H1 (cell line): Measurements from ENCODE around the gene NCSTN. TPM values are rescaled to one million over a fixed set of nuclear protein-coding genes. Genes with fewer than 3 reads are reported as not detected.

ENCODE experiments used
- CTCF ChIA-PET: fragments of 300-600 bp; sonication (Branson Sonifier 250); formaldehyde crosslinking; loops from one replicate; lab custom pipeline; 2021; ENCODE audit not compliant: partially characterized antibody; lab: Charles Lee
- POLR2A ChIA-PET: fragments of 300-600 bp; sonication (Branson Sonifier 250); formaldehyde crosslinking; loops from one replicate; lab custom pipeline; 2021; ENCODE audit warnings: inconsistent platforms; ENCODE audit not compliant: partially characterized antibody; lab: Charles Lee
- DNase-seq, 2 experiments: peaks; one replicate each; pipeline versions ENCODE4 v3.0.0 to v3.0.0-alpha.2; 2010 to 2022; ENCODE audit warnings: low spot score in 2 of 2, low read depth in 1 of 2, mixed read lengths in 1 of 2
- FAIRE-seq: peaks from 2 replicates; lab custom pipeline; 2011; peaks lifted over from hg19 to GRCh38; lab: Jason Lieb, UNC
- H2AFZ ChIP-seq: 2 replicates; pipeline ENCODE4 v1.8.1; 2012; ENCODE audit warnings: low read length, inconsistent platforms
- H2AK5ac ChIP-seq: 2 replicates; pipeline ENCODE4 v1.6.1; 2013; ENCODE audit warnings: low read depth, low read length
- H2BK120ac ChIP-seq: replicated peaks from 2 replicates; pipeline ENCODE3; 2013; ENCODE audit warnings: low read depth, low read length, inconsistent platforms
- H2BK12ac ChIP-seq: 2 replicates; pipeline ENCODE4 v1.6.1; 2013; ENCODE audit warnings: low read depth, low read length
- H2BK15ac ChIP-seq: 2 replicates; pipeline ENCODE4 v1.6.1; 2013; ENCODE audit warnings: low read length
- H2BK20ac ChIP-seq: 2 replicates; pipeline ENCODE4 v1.6.1; 2013; ENCODE audit warnings: low read length
- H2BK5ac ChIP-seq: 2 replicates; pipeline ENCODE4 v1.6.1; 2013; ENCODE audit warnings: low read depth, low read length
- H3K14ac ChIP-seq: 2 replicates; pipeline ENCODE4 v1.6.1; 2013; ENCODE audit warnings: inconsistent platforms; ENCODE audit not compliant: insufficient read length
- H3K18ac ChIP-seq: 2 replicates; pipeline ENCODE4 v1.6.1; 2013; ENCODE audit warnings: low read length; ENCODE audit errors: extremely low read depth
- H3K23ac ChIP-seq: 2 replicates; pipeline ENCODE4 v1.6.1; 2013; ENCODE audit warnings: inconsistent platforms; ENCODE audit not compliant: insufficient read length
- H3K23me2 ChIP-seq: 2 replicates; pipeline ENCODE4 v1.6.1; 2013; ENCODE audit warnings: low read depth, low read length
- H3K27ac ChIP-seq: 2 replicates; pipeline ENCODE4 v1.6.1; 2011; ENCODE audit warnings: low read depth, low read length, inconsistent platforms
- H3K27me3 ChIP-seq, 4 experiments: replicated peaks in 1 of 4; 1 replicate in 1 of 4; 2 replicates in 3 of 4; pipeline versions ENCODE4 v1.6.1 to v1.8.1; 2011 to 2013; ENCODE audit warnings: low read length in 3 of 4, mild to moderate bottlenecking in 3 of 4, inconsistent platforms in 2 of 4, mixed read lengths in 2 of 4, moderate library complexity in 1 of 4; ENCODE audit not compliant: control insufficient read depth in 3 of 4, insufficient read depth in 3 of 4; ENCODE audit errors: extremely low read depth in 1 of 4
- H3K36me3 ChIP-seq, 4 experiments: 2 replicates each; pipeline versions ENCODE4 v1.6.1 to v1.8.1; 2011 to 2013; ENCODE audit warnings: mild to moderate bottlenecking in 4 of 4, low read length in 3 of 4, moderate library complexity in 2 of 4, control low read depth in 1 of 4, inconsistent platforms in 1 of 4; ENCODE audit not compliant: insufficient read depth in 4 of 4, control insufficient read depth in 2 of 4
- H3K4ac ChIP-seq: replicated peaks from 2 replicates; pipeline ENCODE3; 2013; ENCODE audit warnings: low read length, low read depth, mixed read lengths, inconsistent platforms; ENCODE audit not compliant: insufficient read length
- H3K4me1 ChIP-seq, 4 experiments: replicated peaks in 1 of 4; 1 replicate in 1 of 4; 2 replicates in 3 of 4; pipeline versions ENCODE4 v1.6.1 to v1.8.1; 2011 to 2013; ENCODE audit warnings: low read length in 3 of 4, inconsistent platforms in 2 of 4, mixed read lengths in 1 of 4; ENCODE audit not compliant: insufficient read depth in 4 of 4, control insufficient read depth in 3 of 4
- H3K4me2 ChIP-seq, 2 experiments: 2 replicates each; pipeline versions ENCODE4 v1.6.1 to v1.8.1; 2011 to 2013; ENCODE audit warnings: low read depth in 2 of 2, low read length in 2 of 2, control low read depth in 1 of 2, inconsistent platforms in 1 of 2, mild to moderate bottlenecking in 1 of 2; ENCODE audit not compliant: insufficient read depth in 1 of 2
- H3K4me3 ChIP-seq, 4 experiments: fragments of 200-600, 300-600 bp in 1 of 4; sonication (generic), shearing (Covaris generic), sonication (Bioruptor Twin) in 1 of 4; 2 replicates each; pipeline versions ENCODE4 v1.5.1 to v1.8.1; 2011 to 2016; ENCODE audit warnings: low read length in 4 of 4, low read depth in 3 of 4, control low read depth in 2 of 4, inconsistent platforms in 2 of 4, mild to moderate bottlenecking in 2 of 4, mixed read lengths in 1 of 4, moderate library complexity in 1 of 4; ENCODE audit not compliant: insufficient read depth in 2 of 4; ENCODE audit errors: extremely low read depth in 1 of 4
- H3K56ac ChIP-seq: replicated peaks from 2 replicates; pipeline ENCODE3; 2013; ENCODE audit warnings: low read depth, mild to moderate bottlenecking, mixed read lengths, low read length, inconsistent platforms; ENCODE audit not compliant: insufficient read length
- H3K79me1 ChIP-seq: 2 replicates; pipeline ENCODE4 v1.6.1; 2013; ENCODE audit warnings: low read depth, low read length, control low read depth
- H3K79me2 ChIP-seq, 2 experiments: 2 replicates each; pipeline versions ENCODE4 v1.6.1 to v1.8.1; 2012 to 2013; ENCODE audit warnings: low read length in 2 of 2, mild to moderate bottlenecking in 2 of 2, inconsistent platforms in 1 of 2; ENCODE audit not compliant: insufficient read depth in 2 of 2, control insufficient read depth in 1 of 2
- H3K9ac ChIP-seq, 4 experiments: replicated peaks in 1 of 4; 1 replicate in 1 of 4; 2 replicates in 3 of 4; pipeline versions ENCODE4 v1.6.1 to v1.8.1; 2011 to 2013; ENCODE audit warnings: low read depth in 3 of 4, low read length in 3 of 4, control low read depth in 2 of 4, mild to moderate bottlenecking in 2 of 4, moderate library complexity in 2 of 4, inconsistent platforms in 1 of 4; ENCODE audit errors: extremely low read depth in 1 of 4
- H3K9me3 ChIP-seq, 2 experiments: 2 replicates each; pipeline versions ENCODE4 v1.6.1 to v1.8.1; 2012 to 2013; ENCODE audit warnings: mild to moderate bottlenecking in 2 of 2, moderate library complexity in 2 of 2, control low read depth in 1 of 2, inconsistent platforms in 1 of 2, low read depth in 1 of 2, low read length in 1 of 2, mixed read lengths in 1 of 2; ENCODE audit not compliant: insufficient read depth in 2 of 2
- H4K20me1 ChIP-seq, 2 experiments: replicated peaks in 1 of 2; 2 replicates each; pipeline versions ENCODE3 to v1.8.1; 2011 to 2013; ENCODE audit warnings: inconsistent platforms in 2 of 2, low read length in 2 of 2, mild to moderate bottlenecking in 1 of 2; ENCODE audit not compliant: insufficient read depth in 2 of 2, control insufficient read depth in 1 of 2
- H4K5ac ChIP-seq: 2 replicates; pipeline ENCODE4 v1.6.1; 2013; ENCODE audit warnings: low read length, low read depth, mixed read lengths, inconsistent platforms; ENCODE audit not compliant: insufficient read length
- H4K8ac ChIP-seq: 2 replicates; pipeline ENCODE4 v1.8.0; 2013; ENCODE audit warnings: mild to moderate bottlenecking, moderate library complexity, low read length, inconsistent platforms; ENCODE audit not compliant: insufficient read depth; ENCODE audit errors: extremely low read depth
- H4K91ac ChIP-seq: replicated peaks from 2 replicates; pipeline ENCODE3; 2013; ENCODE audit warnings: low read length, mixed read lengths, inconsistent platforms; ENCODE audit not compliant: insufficient read length
- CBX8 ChIP-seq: fragments of 300-800, 300-1000 bp; sonication (generic); IDR thresholded peaks from 2 replicates; pipeline ENCODE4 v1.7.1; 2016; ENCODE audit warnings: low read depth, low read length, borderline replicate concordance
- EP300 ChIP-seq, 2 experiments: IDR thresholded peaks; 1 replicate in 1 of 2; 2 replicates in 1 of 2; pipeline ENCODE4 v1.6.1; 2011 to 2012; ENCODE audit warnings: low read depth in 2 of 2, low read length in 2 of 2, mild to moderate bottlenecking in 2 of 2, borderline replicate concordance in 1 of 2, inconsistent platforms in 1 of 2, moderate library complexity in 1 of 2
- EZH2 ChIP-seq: fragments of 200-600 bp; sonication (generic); IDR thresholded peaks from 2 replicates; pipeline ENCODE4 v1.7.1; 2012; ENCODE audit warnings: low read depth, mild to moderate bottlenecking, moderate library complexity, low read length, inconsistent platforms; ENCODE audit not compliant: severe bottlenecking
- GABPA ChIP-seq: IDR thresholded peaks from 2 replicates; pipeline ENCODE4 v1.6.1; 2011; ENCODE audit warnings: mild to moderate bottlenecking, low read length, moderate library complexity, borderline replicate concordance; ENCODE audit not compliant: insufficient read depth
- HDAC2 ChIP-seq, 2 experiments: fragments of 300-600 bp in 1 of 2; sonication (generic) in 1 of 2; IDR thresholded peaks; 2 replicates each; pipeline ENCODE4 v1.6.1; 2011 to 2012; ENCODE audit warnings: low read depth in 2 of 2, low read length in 2 of 2, mild to moderate bottlenecking in 2 of 2, moderate library complexity in 2 of 2, borderline replicate concordance in 1 of 2, inconsistent platforms in 1 of 2
- JUN ChIP-seq: IDR thresholded peaks from 2 replicates; pipeline ENCODE4 v1.6.1; 2011; ENCODE audit warnings: low read depth, mild to moderate bottlenecking, improper control_type of control experiment, low read length
- MAFK ChIP-seq: IDR thresholded peaks from 2 replicates; pipeline ENCODE4 v1.6.1; 2012; ENCODE audit warnings: low read depth, mild to moderate bottlenecking, improper control_type of control experiment, low read length
- NRF1 ChIP-seq: IDR thresholded peaks from 2 replicates; pipeline ENCODE4 v1.6.1; 2011; ENCODE audit warnings: mild to moderate bottlenecking, low read depth, low read length, improper control_type of control experiment
- RXRA ChIP-seq: IDR thresholded peaks from 2 replicates; pipeline ENCODE4 v1.6.1; 2011; ENCODE audit warnings: low read depth, mild to moderate bottlenecking, low read length, moderate library complexity; ENCODE audit not compliant: insufficient read depth
- SP2 ChIP-seq: IDR thresholded peaks from 2 replicates; pipeline ENCODE4 v1.6.1; 2012; ENCODE audit warnings: mild to moderate bottlenecking, low read length, inconsistent platforms
- SRF ChIP-seq: IDR thresholded peaks from 2 replicates; pipeline ENCODE4 v1.6.1; 2011; ENCODE audit warnings: mild to moderate bottlenecking, low read depth, low read length, moderate library complexity
- TAF1 ChIP-seq: IDR thresholded peaks from 2 replicates; pipeline ENCODE4 v1.6.1; 2011; ENCODE audit warnings: mild to moderate bottlenecking, low read depth, low read length
- USF2 ChIP-seq: IDR thresholded peaks from 2 replicates; pipeline ENCODE4 v1.6.1; 2011; ENCODE audit warnings: low read length, improper control_type of control experiment
- polyA plus RNA-seq, 7 experiments: library from polyadenylated mRNA; depleted of rRNA in 3 of 7; stranded (reverse) in 5 of 7; unstranded in 2 of 7; fragments of >200 nt in 5 of 7; fragments of 200-250 nt in 2 of 7; gene quantifications; 1 replicate in 5 of 7; 2 replicates in 1 of 7; 4 replicates in 1 of 7; pipeline versions ENCODE4 v1.2.1 to v1.2.3, GENCODE V29; 2011 to 2013; ENCODE audit warnings: missing spikeins in 2 of 7, mixed read lengths in 2 of 7
- total RNA-seq: library from RNA; stranded (reverse); fragmentation: NEBNext Ultra II Directional; extraction: Animal tissue kit (Norgen Biotek cat#: 25700); gene quantifications from 2 replicates; pipeline ENCODE4 v1.2.1, GENCODE V29; 2021

The NCSTN gene
- total and polyA plus RNA-seq, 2 of the 8 experiments (the other 6 are each of a cell fraction or from before 2014, with no cell fraction given): 64.7 to 125 TPM

- CTCF ChIA-PET: interaction anchor here (0.8 to 2.7 kb wide), 2 partner anchors 18 to 44 kb away, joined by 3 to 23 read pairs; no protein-coding TSS in a partner anchor
- POLR2A ChIA-PET: no interaction called here
Measured at GRCh38 chr1:160309185-160309557, 34.0 kb upstream of the NCSTN start.

More at GRCh38 chr1:160309185-160309557, 34.0 kb upstream of the NCSTN start:
- H3K4me1 ChIP-seq: peaks cover 4 to 11% (median 8%) of the 10 kb centered on the region in 4 experiments
- no peak overlapping the region for H3K4ac ChIP-seq
- no peak overlapping the region for H3K56ac ChIP-seq
- no peak for FAIRE-seq
- H3K9me3 ChIP-seq: no peaks in the 10 kb centered on the region
- H3K9ac ChIP-seq: no peak overlapping the region
- no peak overlapping the region for H2BK20ac ChIP-seq
- no peak overlapping the region for H4K8ac ChIP-seq
- TF ChIP-seq SRF (no peak), EP300 (IDR thresholded peaks at IDR 0.05; ENCODE audit: borderline replicate concordance in 1 of 2, low read depth in 2 of 2, low read length in 2 of 2) (no peak), RXRA (no peak), USF2 (no peak), MAFK (no peak), TAF1 (no peak), HDAC2 (IDR thresholded peaks at IDR 0.05; ENCODE audit: borderline replicate concordance in 1 of 2, low read depth in 2 of 2, low read length in 2 of 2) (no peak), EZH2 (no peak), GABPA (no peak), JUN (no peak), SP2 (no peak), NRF1 (no peak), CBX8 (no peak)
- TF ChIP-seq, all 59 proteins: peak for 0
- H2BK5ac ChIP-seq: no peak overlapping the region
- H2BK120ac ChIP-seq: no peak overlapping the region
- peaks cover 26 to 63% (median 55%) of the 10 kb centered on the region in 4 experiments for H3K36me3 ChIP-seq
- no peaks in the 10 kb centered on the region for H3K23me2 ChIP-seq
- H3K27ac ChIP-seq: no peak overlapping the region
- H3K4me2 ChIP-seq: no peak overlapping the region; a peak in 1 of 4 replicates
- H2AK5ac ChIP-seq: no peak overlapping the region
- H4K91ac ChIP-seq: no peak overlapping the region
- H3K79me2 ChIP-seq: no peaks in the 10 kb centered on the region
- no peak overlapping the region for H3K4me3 ChIP-seq
- H3K23ac ChIP-seq: no peak overlapping the region
- H3K18ac ChIP-seq: no peak overlapping the region
- peaks cover 0 to 2% of the 10 kb centered on the region in 2 experiments for H4K20me1 ChIP-seq
- no peak overlapping the region for H3K14ac ChIP-seq
- no peak overlapping the region for H2BK12ac ChIP-seq
- no peak overlapping the region for H4K5ac ChIP-seq
- no peak overlapping the region for H2BK15ac ChIP-seq
- no peak overlapping the region for H2AFZ ChIP-seq
- no peak for DNase-seq
- no peaks in the 10 kb centered on the region for H3K27me3 ChIP-seq
- H3K79me1 ChIP-seq: no peaks in the 10 kb centered on the region
